ENCODE measurements around the gene HSPA4.

The HSPA4 gene

GRCh38 chr5:133088064-133088463, 36.3 kb downstream of the HSPA4 start:
- in situ Hi-C loops (cut with MboI; ENCODE audit: low sequenced_read_pairs): no loop called here

DNA sequence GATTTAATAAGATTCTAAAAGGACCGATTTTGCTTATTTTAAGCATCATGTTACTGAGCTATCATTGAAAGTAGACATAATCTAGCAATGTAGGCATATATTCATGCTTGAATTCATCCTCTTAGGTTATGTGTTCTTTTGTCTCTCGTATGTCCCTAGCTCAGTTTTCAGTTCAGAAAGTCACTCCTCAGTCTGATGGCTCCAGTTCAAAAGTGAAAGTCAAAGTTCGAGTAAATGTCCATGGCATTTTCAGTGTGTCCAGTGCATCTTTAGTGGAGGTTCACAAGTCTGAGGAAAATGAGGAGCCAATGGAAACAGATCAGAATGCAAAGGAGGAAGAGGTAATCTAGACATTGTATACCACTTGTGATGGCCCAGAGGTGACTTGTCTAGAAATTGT, 39.2 kb downstream of the HSPA4 start:
- in situ Hi-C loops (cut with MboI; ENCODE audit: low sequenced_read_pairs): no loop called here

DNA sequence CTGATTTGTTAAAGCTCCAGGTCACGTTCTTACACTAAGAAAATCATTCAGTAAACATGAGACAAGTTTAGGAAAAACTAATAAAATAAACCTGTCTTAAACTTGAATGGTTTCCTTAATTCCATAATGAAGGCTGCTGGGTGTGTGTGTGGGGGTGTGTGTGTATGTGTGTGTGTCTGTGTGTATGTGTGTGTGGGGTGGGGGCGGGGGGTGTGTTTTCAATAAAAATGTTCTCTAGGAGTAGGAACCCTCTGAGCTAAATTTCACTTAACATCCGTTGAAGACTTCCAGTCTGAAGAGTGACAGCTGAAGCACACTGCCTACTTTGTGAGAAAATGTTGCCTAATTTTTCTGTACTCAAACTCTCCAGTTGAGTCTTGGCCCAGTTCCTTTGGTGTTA, 54.5 kb downstream of the HSPA4 start:
- in situ Hi-C loops (cut with MboI; ENCODE audit: low sequenced_read_pairs): no loop called here

GRCh38 chr5:133106761-133107572, 55.2 kb downstream of the HSPA4 start:
- in situ Hi-C loops (cut with MboI; ENCODE audit: low sequenced_read_pairs): no loop called here

- in situ Hi-C loops (cut with MboI; ENCODE audit: low sequenced_read_pairs): no loop called here
Measured at GRCh38 chr5:133108481-133108921, 56.7 kb downstream of the HSPA4 start.

DNA sequence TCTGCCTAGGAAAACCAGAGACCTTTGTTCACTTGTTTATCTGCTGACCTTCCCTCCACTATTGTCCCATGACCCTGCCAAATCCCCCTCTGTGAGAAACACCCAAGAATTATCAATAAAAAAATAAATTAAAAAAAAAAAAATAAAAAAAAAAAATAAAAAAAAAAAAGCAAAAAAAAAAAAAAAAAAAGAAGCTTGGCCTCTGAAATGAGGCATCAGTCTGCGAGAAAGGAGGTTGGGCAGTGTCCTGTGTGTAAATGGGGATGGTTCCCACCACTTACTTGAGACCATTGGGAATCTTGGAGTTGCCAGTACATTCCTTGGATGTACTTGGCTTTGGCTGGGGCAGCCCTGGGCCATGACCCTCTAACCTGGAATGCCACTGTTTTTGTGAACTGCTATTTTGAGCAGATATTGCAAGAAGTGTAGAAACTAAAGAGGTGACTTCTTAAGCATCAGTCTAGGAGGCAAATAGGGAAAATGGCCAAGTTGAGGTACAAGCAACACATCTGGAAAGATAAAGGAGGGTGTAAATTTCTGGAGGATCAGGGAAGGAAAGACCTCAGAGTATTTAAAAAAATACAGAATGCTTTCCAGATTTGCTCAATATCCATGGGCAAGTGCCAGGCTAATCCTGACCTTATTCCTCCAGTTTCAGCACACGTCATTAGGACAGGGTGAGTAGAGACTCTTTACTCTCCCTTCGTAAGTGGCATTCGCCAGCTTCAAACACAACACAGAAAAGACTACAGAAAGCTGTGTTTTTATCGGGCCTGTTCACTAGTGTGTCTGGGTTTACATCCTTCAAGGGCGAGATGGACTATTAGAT, 58.1 kb downstream of the HSPA4 start:
- in situ Hi-C loops (cut with MboI; ENCODE audit: low sequenced_read_pairs): no loop called here

DNA sequence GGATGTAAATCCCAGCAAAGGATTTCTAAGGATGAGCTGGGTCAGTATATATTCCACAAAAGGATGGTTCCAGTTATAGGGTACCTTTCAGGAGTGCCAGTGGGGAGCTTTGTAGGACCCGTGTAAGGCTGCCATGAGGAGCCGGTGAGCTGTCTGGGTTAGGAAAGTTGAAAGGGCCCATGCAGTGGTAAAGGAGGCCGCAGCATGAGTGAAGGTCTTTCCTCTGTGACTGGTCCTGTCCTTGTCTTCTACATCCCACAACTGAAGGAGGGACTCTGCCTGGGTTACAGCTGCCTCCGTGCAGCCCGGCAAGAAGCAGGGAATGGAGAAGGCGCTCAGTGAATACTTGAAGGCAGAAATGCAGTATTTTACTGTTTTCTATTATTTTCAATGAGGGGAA, 58.9 kb downstream of the HSPA4 start:
- in situ Hi-C loops (cut with MboI; ENCODE audit: low sequenced_read_pairs): no loop called here

GRCh38 chr5:133111299-133111698, 59.5 kb downstream of the HSPA4 start:
- in situ Hi-C loops (cut with MboI; ENCODE audit: low sequenced_read_pairs): no loop called here

DNA sequence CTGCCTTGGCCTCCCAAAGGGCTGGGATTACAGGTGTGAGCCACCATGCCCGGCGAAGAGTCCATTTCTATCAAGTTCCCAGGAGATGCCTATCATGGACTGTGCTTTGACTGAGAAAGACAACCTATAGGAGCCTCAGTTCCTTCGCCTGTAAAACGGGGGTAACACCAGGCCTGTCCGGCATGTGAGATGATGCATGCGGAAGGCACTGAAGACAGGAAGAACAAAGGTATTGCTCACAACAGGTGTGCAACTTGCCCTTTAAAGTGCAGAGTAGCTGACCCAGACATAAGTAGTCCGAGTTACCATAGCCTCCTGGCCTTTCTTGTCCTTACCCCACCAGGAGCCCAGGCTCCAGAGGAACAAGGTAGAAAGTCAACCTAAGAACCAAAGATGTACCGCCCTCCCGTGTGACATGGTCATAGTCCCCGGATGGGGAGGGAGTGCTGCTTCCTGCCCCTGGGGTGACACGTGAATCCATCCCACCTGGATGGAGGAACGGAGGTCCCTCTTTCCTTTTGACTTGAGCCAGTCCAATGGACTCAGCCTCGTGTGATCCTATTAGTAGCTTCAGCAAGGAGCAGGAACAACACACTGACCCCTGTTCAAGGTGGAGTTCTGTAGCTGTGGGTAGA, 60.3 kb downstream of the HSPA4 start:
- in situ Hi-C loops (cut with MboI; ENCODE audit: low sequenced_read_pairs): no loop called here

- in situ Hi-C loops (cut with MboI; ENCODE audit: low sequenced_read_pairs): no loop called here
Measured at GRCh38 chr5:133113331-133114061, 61.7 kb downstream of the HSPA4 start.

GRCh38 chr5:133114166-133114932, 62.5 kb downstream of the HSPA4 start:
- in situ Hi-C loops (cut with MboI; ENCODE audit: low sequenced_read_pairs): no loop called here

GRCh38 chr5:133114933-133115310, 63.1 kb downstream of the HSPA4 start:
- in situ Hi-C loops (cut with MboI; ENCODE audit: low sequenced_read_pairs): no loop called here

- in situ Hi-C loops (cut with MboI; ENCODE audit: low sequenced_read_pairs): no loop called here
Measured at GRCh38 chr5:133116601-133117000, 64.8 kb downstream of the HSPA4 start.

- in situ Hi-C loops (cut with MboI; ENCODE audit: low sequenced_read_pairs): no loop called here
Measured at GRCh38 chr5:133117166-133117911, 65.5 kb downstream of the HSPA4 start.

DNA sequence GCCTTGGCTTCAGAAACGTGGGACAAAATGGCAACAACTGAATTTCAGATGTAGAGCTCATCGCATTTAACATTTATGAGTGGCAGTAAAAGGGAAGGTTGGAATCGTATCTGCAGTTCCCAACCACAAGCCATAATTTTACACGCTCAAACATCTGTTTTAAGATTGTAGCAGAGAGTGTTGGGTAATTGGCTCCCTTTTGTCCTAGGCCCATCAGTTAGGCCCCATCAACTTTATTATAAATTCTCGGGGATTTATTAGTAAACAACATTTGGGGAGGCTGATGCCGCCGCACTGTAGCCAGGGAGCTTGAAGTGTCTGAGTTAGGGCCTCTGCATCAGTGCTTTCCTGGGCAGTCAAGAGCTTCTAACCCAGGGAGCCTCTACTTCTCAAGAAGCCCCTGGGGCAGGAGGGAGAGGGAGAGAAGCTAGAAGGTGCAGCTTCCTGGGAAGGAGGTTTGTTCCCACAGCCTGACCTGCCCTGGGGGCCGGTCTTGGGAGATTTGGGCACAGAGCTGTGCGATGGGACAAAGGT, 66.2 kb downstream of the HSPA4 start:
- in situ Hi-C loops (cut with MboI; ENCODE audit: low sequenced_read_pairs): no loop called here

DNA sequence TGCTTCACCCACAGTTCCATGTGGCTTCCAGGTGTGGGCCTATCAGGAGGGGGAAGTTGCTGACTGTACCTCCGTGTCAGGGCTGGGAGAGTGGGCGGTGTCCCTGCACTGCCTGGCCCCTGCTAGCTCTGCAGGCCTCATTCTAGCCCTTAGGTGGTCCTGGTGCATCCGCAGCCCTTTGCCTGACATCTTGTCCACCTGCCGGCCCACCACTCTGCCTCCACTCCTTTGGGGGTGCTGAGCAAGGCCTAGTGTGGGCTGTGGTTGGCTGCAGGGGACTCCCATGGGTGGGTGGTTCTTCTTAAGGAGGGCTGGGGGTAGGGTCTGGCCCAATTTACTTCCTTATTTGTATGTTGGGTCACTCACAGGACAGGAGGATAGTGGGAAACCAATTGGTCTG, 66.9 kb downstream of the HSPA4 start:
- in situ Hi-C loops (cut with MboI; ENCODE audit: low sequenced_read_pairs): no loop called here

DNA sequence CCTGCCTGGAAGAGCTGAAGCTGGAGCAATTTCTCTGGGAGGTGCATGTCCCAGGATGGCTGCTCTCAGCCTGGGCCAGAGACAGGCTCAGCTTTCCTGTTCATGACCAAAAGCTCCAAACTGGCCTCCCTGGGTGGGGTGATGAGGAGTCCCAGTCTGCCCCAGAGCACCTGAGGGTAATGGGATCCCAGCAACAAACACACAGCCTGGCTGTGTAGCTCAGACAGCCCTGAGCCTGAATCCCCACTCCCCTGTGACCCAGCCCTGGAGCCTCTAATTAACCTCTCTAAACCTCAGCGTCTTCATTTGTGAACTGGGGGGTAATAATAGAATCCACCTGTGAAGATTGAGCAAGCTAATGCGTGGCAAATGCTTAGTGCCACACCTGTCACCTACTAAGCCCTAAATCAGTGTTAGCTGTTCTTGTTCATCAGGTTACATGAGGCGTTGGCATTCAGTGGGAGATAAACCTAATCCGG, 67.5 kb downstream of the HSPA4 start:
- in situ Hi-C loops (cut with MboI; ENCODE audit: low sequenced_read_pairs): no loop called here

- in situ Hi-C loops (cut with MboI; ENCODE audit: low sequenced_read_pairs): no loop called here
Measured at GRCh38 chr5:133120156-133120750, 68.4 kb downstream of the HSPA4 start.

DNA sequence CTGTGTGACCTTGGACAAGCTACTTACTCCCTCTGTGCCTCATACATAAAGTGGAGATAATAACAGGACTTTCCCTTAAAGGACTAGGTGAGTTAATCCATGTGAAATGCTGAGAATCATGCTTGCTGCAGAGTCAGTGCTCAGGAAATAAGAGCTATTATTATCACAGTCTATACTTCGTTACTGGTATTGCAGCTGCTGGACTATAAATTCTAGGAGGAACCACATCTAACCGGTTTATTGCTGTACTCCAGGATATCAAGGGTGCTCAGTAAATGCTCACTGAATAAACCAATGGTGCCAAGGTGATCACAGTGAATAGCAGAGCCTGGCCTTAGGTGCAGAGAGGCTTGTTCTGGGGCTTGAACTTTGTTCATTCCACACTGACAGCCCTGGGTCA, 69.3 kb downstream of the HSPA4 start:
- in situ Hi-C loops (cut with MboI; ENCODE audit: low sequenced_read_pairs): no loop called here
